ENCODE measurements around the gene TRPC1.

DNA sequence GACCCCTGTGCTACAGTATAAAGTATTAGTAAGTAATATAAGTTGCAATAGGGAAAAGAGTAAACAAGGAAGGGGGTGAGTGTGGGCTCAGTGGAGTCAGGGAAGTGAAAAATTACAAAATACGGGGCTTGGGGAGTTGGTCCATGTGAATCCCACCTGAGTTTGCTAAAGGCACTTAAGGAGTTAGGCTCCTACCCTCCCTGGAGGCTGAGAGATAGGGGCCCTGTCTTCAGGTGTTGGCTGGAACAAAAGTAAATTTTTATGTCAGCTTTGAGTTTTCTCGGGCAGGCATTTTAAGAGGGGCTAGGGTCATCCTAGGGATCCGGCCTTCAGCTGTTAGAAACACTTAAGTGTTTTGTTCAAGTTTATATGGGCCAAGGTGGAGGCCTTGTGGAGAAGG is 8.2 kb downstream of the TRPC1 start:
- TF ChIP-seq EZH2 (IDR thresholded peaks at IDR 0.05; ENCODE audit: insufficient read depth, poor library complexity, severe bottlenecking): no peak
- no peak for TF ChIP-seq EZH2phosphoT487 (IDR thresholded peaks at IDR 0.05; ENCODE audit: insufficient read depth, low read depth)
